GM13976 (cell line): ENCODE data around the gene KCNH2.

Experiments used
- DNase-seq: peaks from one replicate; pipeline ENCODE4 v3.0.0; 2012; ENCODE audit warnings: low spot score
- CTCF ChIP-seq: IDR thresholded peaks from 2 replicates; pipeline ENCODE4 v1.5.1; 2012; ENCODE audit warnings: borderline replicate concordance, mild to moderate bottlenecking; ENCODE audit not compliant: insufficient read depth; ENCODE audit errors: extremely low read depth, missing control alignments, control extremely low read depth
- in situ Hi-C: fragments of 300-500 bp; cut with MboI; formaldehyde crosslinking; loops from one replicate; pipeline ENCODE4 v1.12.0; 2022; ENCODE audit warnings: low sequenced_read_pairs, mixed read lengths, inconsistent platforms; ENCODE audit not compliant: unreplicated experiment

Gene KCNH2

GRCh38 chr7:151007469-151007898 is 29.4 kb upstream of the KCNH2 start:
- in situ Hi-C loops = no loop called here
- no peak for TF ChIP-seq CTCF
- no peak for DNase-seq

- no peak for DNase-seq
- in situ Hi-C loops = no loop called here
- TF ChIP-seq CTCF = no peak
These were observed 28.6 kb upstream of the KCNH2 start for GRCh38 chr7:151006590-151007300.

GRCh38 chr7:151005566-151005965 is 27.4 kb upstream of the KCNH2 start:
- in situ Hi-C loops = no loop called here
- DNase-seq = no peak
- no peak for TF ChIP-seq CTCF

GRCh38 chr7:151003572-151003971 is 25.5 kb upstream of the KCNH2 start:
- in situ Hi-C loops = no loop called here
- no peak for TF ChIP-seq CTCF
- no peak for DNase-seq

- no peak for TF ChIP-seq CTCF
- DNase-seq = no peak
- in situ Hi-C loops = no loop called here
These were observed 23.4 kb upstream of the KCNH2 start for GRCh38 chr7:151001546-151001945.

- TF ChIP-seq CTCF = no peak
- in situ Hi-C loops = no loop called here
- no peak for DNase-seq
These were observed 22.9 kb upstream of the KCNH2 start for GRCh38 chr7:151000897-151001495.
